ENCODE data around the gene SLC35A2.

GRCh38 chrX:48958635-48959094 lies 47.2 kb upstream of the SLC35A2 start:
- TF ChIP-seq CTCF (IDR thresholded peaks at IDR 0.05 in 8 of 11, conservative IDR thresholded peaks at IDR 0.05 in 3 of 11), result no peak
- no peak for TF ChIP-seq POLR2AphosphoS5 (IDR thresholded peaks at IDR 0.05)

All from spleen (tissue), 7 donors.